NCI-H524 (cell line): Measurements from ENCODE around the gene CFDP1.

Experiments
- DNase-seq, 2 experiments: peaks; one replicate each; lab custom pipeline; 2025; lab: John Stamatoyannopoulos, UW

Gene CFDP1

DNA sequence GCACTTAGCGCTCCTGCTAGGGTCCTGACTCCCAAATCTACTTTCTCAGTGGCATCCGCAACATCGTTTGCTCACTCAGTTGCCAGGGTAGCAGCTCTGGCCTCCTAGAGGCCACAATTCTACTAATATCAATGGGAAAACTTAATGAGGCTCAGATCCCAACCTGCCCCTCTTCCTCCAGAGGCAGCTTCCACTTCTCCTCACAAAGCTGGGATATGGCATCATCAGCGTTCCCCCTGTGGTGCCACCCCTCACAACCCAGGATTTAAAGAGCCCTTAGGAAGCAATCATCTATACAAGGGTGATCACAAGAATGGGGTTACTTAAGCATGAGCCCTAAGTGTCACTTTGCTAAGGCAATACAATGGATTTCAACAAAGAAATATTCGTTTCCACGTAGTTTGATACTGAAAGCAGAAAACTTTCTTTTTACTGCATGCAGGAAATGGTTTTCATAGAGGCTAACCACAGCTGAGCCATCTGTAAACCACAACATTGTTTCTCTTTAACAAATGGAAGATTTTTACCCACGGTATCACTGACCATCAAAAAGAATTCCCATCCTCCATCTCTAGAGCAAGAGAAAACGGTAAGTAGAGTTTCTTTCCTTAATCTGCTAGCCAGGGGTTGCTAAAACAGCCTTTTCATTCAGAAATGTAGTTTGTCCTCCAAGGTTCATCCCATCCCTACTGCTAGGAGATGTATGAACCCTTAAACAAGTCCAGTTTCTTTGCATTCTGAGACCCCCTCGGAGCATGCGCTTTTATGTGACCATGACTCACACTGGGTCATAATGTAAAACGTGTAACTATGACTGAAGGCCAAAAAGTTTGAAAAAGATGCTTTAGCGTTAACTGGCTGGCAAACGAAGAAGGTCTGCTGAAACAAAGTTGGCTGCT is 113.5 kb downstream of the CFDP1 start:
- DNase-seq, result no peak

DNA sequence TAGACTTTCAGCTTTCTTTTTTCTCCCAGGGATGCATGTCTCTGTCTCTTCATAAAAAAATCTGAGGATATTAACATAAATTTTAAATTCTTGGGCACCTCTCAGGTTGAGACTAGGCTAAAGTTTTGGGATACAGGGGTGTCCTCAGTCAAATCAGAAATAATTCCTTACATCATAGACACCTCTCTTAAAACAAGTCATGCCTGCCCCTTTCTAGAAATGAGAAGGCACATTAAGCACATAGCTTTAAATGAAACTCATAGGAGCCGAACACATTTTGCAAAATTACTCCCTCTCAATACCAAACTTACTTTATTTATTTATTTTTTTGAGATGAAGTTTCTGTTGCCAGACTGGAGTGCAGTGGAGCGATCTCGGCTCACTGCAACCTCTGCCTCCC is 114.6 kb downstream of the CFDP1 start:
- no peak for DNase-seq

DNA sequence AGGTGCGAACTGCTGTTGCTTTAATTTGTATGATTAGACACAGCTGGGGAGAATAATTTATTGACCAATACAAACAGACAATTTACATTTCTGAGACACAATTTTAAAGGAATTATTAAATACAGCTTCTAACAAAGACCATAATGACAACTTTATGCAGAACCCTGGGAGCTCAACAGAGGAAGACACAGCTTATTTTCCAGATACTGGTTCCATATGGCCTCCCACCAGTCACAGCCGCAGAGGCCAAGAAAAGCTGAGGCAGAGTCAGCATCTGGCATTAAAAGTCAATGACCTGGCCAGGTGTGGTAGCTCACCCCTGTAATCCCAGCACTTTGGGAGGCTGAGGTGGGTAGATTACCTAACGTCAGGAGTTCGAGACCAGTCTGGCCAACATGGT is 115.8 kb downstream of the CFDP1 start:
- no peak for DNase-seq

DNA sequence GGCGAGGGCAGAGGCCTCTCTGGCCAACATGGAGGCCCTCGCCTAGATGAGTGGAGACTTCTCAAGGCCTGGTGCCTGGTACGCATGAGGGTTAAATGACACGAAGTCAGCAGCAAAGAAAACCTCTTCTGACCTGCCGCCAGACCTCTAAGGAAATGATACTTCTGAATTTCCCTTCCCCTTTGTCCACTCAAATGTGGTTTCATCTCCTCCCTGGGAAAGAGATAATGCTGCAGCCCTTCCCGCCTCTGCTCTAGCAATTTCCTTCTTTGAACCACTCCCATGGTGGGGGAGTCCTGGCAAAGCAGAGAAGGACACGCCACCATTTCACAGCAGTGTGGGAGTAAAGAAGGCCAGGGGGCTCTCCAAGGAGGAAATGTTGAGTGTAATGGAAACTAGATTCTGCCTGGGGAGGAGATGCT is 116.2 kb downstream of the CFDP1 start:
- no peak for DNase-seq

DNA sequence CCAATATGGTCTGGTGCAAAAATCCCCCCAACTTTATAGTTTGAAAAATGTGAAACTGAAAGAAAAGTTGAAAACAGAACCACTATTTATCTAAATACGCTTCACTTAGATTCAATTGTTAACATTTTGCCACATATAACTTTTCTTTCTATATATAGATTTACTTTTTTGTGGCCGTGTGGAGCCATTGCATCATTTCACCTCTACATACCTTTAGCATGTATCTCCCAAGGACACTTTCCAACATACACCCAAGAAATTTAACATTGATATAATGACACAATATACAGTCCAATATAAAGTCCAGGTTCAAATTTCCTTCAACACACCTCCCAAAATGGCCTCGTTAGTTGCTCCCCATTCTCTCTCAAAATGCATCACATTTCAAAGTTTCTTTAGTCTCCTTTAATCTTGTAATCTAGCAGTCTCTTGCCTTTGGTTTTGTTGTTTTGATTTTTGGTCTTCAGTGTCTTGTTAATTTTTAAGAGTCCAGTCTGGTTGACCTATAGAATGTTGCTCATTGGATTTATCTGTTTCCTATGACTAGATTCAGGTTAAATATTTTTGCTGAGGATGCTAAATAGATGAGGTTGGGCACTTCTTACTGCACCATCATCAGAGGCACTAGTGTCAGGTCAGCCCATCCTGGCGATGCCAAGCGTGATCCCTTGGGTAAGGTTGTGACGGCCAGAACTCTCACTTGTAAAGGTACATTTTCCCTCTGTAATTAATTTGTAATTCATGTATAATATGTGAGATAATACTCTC is 117.6 kb downstream of the CFDP1 start:
- DNase-seq, result no peak

DNA sequence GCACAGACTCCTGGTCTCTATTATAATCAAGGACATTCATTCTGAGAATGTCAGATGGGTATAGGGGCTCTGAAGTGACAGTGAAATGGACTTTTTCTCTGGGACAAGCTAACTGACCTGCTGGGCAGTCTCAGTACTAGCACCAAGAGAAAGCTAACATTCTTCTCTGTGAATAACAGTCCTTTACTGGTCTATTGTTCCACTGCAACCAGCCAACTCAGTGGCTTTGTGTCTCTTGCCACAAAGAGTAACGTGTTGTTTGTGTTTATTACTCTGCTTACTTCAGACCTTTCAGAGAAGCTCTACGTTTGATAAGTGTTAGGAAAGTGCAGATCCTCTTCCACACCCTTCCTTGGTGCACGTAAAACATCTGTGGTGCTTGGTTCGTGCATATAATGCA is 120.4 kb downstream of the CFDP1 start:
- DNase-seq, result no peak

DNA sequence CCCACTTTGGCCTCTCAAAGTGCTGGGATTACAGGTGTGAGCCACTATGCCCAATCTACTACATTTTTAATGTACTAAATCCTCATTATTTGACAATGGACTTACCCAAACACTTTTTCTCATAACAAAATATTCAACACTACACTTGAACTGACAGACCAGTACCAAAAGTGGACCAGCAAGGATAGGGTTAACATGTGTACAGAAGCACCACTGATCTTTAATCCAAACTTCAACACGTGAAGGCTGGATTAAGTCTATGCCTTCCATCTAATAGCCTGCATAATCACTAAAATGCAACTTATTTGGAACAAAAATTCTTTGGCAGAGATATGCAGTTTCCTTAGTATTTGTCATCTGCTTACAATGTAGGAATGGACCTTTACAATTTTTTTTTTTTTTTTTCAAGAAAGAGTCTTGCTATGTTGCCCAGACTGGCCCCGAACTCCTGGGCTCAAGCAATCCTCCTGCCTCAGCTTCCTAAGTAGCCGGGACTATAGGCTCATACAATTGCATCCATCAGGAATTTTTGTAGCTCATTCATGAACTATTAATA is 121.8 kb downstream of the CFDP1 start:
- no peak for DNase-seq

DNA sequence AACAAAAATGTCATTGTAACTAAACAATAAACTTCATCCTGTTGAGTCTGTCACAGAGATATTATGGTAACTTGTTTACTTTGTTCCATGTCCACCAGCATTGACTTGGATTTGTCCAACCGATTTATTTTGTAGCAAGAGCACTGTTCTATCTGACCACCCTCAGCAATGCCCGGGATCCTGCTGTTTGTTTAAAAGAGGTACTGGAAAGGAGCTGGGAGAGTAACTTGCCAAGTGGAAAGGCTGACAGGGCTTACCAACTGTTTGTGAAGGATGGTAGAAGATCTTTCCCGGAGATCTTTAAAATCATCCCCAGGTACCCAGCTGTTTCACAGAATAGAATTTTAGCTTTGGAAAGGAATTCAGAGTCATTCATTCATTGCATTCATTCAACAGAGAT is 122.8 kb downstream of the CFDP1 start:
- no peak for DNase-seq

DNA sequence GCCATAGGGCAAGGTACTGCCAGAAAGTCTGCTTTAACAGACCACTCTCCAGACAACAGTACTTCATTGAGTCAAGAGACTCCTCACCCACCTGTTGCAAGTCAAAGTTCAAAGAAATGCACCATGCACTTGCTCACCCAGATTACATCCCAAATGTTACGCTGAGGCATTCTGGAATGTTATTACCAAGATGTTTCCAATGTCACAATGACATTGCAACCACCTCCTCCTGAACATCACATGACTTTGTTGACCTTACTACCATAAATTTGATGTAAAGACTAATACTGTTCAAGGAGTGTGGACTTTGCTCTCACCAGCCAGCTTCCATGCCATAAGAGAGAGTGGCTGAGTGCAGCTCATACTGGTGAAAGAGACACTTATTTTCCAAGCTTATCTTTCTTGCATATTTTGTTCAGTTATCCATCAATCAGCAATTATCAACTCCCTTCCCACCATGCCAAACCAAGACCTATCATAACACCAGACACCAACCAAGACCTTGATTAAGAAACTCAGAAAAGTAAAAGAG is 123.3 kb downstream of the CFDP1 start:
- no peak for DNase-seq

DNA sequence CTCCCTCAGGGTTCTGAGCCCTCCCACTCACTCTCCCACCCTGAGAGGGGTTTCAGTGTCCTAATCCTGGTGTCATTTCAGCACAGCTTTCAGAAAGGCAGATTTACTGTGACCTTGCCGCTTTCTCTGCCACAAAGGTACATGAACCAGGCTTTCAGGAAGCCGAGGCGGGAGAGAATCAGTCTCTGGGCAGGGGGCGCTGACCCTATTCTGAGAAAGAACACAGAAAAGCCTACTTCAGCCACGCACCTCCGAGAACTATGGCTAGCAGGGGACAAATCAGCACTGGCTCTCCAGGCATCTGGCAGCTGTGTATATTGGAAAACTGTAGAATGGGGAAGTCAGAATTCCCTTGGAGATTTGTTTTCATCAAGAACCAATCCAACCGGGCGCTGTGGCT is 124.1 kb downstream of the CFDP1 start:
- no peak for DNase-seq

DNA sequence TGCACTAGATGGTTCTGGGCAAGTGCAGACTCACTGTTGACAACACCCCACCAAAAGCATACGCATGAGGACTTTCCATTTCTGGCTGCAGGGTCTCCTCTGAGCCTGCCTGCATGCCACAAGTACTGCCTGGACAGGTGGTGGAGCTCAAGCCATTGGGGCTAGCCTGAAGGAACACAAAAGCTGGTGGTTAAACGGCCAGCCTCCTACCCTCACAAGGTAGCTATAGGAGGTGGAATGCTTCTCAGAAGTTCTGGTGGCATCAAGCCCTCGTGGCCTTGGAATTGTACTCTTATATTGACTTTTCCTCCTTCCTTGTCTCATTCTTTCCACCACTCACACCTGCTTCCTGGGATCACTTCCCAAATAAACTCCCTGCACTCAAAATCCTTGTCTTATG is 125.3 kb downstream of the CFDP1 start:
- no peak for DNase-seq

DNA sequence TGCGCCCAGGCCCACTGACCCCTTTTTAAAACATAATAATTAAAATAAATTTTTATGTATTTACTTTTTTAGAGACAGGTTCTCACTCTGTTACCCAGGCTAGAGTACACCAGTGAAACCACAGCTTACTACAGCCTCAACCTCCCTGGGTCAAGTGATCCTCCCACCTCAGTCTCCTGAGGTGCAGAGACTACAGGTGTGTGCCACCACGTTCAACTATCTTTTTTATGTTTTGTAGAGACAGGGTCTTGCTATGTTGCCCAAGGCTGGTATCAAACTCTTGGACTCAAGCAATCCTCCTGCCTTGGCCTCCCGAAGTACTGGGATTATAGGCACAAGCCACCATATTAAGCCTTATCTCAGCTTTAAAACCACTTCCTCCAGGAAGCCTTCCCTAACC is 125.8 kb downstream of the CFDP1 start:
- DNase-seq, result no peak

DNA sequence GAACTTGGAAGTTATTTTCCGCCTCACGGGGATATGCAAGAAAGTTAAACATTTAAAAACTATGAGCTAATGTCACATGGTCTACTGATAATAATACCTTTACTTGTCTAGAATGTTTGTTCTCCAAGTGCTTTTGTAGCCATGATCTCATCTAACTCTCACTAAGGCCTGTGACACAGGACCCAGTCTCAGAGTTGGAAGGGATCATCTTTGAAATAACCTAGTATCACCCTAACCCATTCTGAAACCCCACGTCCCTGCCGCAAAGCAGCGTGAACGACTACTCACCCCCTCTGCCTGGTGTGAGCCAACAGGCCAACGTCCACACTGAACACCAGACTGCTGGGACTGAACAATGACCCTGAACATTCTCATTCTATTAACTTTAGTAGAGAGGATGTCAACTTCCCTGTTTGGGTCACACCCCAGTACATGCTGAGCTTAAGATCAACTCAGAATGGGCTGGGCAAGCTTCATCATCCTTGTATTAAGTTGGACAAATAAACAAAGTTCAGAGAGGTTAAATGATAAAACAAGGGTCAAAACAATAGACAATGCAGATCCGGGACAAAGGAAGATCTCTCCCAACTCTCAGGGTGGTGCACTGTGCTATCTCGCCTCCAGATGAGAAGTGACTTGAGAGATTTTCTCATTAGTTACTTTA is 127.1 kb downstream of the CFDP1 start:
- DNase-seq, result no peak

DNA sequence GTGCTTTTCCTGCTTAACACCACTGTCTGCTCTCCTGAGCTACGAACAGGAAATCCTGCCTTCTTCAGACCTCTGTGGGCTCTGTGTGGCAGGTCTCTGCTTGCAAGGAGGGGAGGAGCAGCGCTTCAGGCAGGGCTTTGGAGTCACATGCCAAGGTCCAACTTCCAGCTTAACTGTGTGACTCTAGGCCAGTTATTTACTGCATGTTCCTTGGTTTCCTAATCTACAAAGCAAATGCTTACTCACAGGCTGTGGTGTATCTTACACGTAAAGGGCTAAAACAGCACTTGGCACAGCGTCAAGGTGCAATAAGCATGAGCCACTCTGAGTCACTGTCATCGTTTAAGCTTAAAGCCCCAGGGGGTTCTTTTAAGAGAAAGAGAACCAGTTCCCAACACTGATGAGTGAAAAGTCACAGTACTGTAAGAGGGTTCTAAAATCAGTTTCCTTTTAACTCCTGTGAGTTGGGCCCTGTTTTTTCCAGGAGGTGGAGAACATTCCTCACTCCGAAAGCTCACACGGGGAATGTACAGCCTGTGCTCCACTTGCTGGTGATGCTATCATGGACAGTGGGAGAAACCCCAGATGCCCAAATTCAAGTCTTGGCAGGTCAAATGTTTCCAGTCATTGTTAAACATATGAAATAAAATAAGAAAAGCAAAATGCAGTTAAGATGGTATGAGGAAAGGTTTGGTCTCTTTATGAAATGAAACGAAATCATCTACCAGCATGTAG is 127.8 kb downstream of the CFDP1 start:
- DNase-seq, result peak; percentile 20 to 31

DNA sequence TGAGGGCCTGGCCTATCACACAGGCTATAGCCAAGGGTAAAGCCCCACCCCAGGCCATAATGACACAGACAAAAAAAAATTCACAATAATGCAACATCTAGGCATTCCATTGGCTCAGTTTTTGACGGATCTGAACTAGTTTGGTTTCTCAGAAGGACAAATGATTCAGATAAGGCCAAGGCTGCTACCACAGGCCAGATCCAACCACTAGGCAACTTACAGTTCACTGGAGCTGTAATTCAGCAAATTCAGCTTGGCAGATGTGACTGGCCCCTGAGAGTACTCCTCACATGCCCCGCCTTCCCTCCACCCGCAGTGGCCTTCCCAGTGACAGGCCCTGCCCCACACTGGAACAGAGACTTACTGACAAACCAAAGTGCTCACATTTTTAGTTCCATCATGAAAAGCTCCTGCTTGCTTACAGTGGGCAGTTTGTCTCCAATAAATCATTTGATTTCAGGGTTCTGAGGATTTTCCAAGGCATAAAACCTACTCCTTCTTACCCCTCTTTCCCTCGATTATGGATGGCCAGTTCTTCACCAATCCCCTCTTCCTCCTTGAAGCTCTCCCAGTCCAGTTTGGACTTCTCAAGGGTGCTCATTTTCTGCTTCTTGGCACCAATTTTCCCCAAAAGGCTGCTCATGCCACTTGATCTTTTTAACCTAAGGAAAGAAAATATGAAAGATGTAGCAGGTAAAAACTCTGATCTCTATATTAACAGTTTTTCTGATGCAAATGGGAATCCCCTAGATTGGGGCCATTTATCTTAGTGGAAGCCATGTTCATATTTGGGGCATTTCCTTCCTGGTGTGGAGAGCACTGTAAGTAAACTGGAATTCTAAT is 128.6 kb downstream of the CFDP1 start:
- DNase-seq, result peak in 1 of 2 experiments; percentile 39

DNA sequence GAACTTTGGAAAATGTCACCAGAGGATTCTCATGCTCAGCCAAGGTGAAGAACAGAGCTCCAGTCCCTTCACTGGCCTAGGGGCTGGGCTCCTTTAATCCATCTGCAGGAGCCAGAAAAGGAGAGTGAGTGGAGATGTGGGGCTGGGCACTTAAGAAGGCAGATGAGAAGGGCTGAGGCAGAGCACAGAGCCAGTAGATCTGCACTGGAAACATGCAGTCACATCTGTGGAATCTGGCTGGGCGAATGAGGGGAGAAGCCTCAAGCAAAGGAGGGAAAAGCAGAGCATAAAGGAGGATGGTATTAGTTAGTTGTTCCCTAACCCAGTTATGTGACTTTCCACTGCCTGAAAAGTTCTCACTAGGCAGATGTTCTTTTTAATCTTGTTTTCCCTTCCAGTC is 131.5 kb downstream of the CFDP1 start:
- no peak for DNase-seq

DNA sequence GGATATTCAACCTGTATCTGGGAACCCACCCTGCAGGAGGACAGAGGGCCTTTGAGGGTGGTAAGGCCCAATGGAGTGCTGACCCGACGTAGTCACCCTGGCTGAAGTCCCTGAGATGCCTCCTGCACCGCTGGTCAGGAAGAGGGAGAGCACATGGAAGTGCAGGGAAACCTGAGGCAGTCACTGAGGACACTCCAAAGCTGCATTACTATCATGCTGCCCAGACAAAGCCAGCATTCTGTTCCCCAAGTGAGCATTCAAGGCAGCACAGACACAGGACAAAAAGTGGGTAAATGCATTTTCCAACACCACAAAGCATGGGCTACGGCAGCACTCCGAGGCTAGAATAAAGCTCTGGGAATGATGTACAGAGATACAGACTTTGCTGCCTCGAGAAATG is 135.0 kb downstream of the CFDP1 start:
- no peak for DNase-seq

DNA sequence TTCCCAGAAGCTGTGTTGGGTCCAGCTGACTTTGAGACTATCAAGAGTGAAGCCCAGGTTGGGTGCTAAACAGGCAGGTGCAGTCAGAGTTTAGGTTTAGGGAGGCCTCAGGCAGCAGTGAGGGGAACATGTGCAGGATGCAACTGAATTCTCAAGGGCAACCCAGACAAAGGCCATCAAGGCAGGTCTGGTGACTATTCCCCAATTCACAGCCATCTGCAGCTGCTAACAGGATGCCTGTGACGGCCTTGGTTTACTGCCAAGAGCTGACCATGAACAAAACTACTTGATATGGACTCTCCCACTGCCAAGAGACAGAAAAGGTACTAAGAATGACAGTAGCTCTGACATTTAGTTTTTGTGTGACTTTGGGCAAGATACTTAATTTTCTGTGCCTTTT is 136.7 kb downstream of the CFDP1 start:
- no peak for DNase-seq

DNA sequence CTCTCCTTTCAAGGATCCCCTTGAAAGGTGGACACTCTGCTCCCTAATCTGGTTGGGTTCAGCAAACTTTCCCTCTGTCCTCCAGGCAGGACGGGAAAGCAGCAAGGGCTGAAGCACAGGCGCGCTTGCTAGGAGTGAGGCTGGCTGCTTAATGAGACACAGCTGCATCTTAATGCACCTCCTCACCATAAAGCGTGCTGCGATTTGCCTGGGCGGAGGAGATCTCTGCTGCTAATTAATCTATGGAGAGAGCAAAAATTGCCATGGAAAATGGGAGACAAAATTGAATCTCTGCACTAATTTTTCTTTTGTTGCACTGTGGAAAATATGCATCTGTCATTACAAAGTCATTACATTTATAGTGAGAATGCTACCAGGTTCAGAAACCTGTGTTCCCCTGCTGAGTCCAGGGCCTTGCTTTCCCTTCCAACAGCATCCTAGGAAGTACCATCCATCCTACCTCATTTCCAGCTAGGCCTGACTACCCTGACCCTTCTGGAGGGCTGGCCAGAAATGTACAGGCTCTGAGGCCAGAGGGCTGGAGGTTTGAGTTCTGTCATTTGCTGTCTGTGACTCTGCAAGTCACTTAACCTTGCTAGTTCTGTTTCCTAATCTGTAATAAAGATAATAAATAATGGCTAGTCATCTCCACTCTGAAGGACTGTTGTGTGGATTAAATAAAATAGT is 138.4 kb downstream of the CFDP1 start:
- no peak for DNase-seq

DNA sequence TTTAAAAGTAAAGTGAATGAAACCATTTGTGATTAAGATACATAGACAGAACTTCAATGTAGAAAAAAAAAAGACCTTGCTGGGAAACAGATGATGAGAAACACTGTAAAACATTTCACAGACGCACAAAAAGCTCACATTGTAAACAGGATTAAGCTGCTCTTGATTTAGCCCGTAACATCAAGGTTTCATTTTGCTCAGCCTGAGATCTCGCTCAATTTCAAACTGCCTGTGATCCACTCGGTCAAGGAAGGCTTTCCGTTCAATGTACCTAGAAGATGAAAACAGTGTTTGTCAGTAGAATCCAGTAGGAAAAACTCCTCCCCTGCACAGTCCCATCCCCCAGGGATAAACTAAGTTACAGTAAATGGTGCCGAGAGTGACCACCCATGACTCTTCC is 139.5 kb downstream of the CFDP1 start:
- no peak for DNase-seq
